Karpas-422 (cell line): ENCODE data around the gene LRFN5. TPM values are rescaled to one million over a fixed set of nuclear protein-coding genes. Genes with fewer than 3 reads are reported as not detected.

Experiments
- DNase-seq: peaks from one replicate; pipeline ENCODE4 v3.0.0-alpha.2; 2015
- H2AFZ ChIP-seq: fragments of 200-600 bp; sonication (generic); 2 replicates; pipeline ENCODE4 v1.6.1; 2014; ENCODE audit warnings: antibody characterized with exemption, low read length, mixed read lengths
- H3K27ac ChIP-seq: fragments of 200-600 bp; sonication (generic); 2 replicates; pipeline ENCODE4 v1.5.1; 2014; ENCODE audit warnings: mild to moderate bottlenecking, low read length, moderate library complexity
- H3K27me3 ChIP-seq: fragments of 200-600 bp; sonication (generic); 2 replicates; pipeline ENCODE4 v1.6.1; 2014; ENCODE audit warnings: low read length, mixed read lengths
- H3K36me3 ChIP-seq: fragments of 200-600 bp; sonication (generic); 2 replicates; pipeline ENCODE4 v1.6.1; 2014; ENCODE audit warnings: low read length, mixed read lengths; ENCODE audit not compliant: insufficient read depth
- H3K4me1 ChIP-seq: fragments of 200-600 bp; sonication (generic); 2 replicates; pipeline ENCODE4 v1.6.1; 2014; ENCODE audit warnings: mild to moderate bottlenecking, low read length, mixed read lengths
- H3K4me2 ChIP-seq: fragments of 200-600 bp; sonication (generic); 2 replicates; pipeline ENCODE4 v1.6.1; 2014; ENCODE audit warnings: low read length, low read depth, mild to moderate bottlenecking; ENCODE audit not compliant: poor library complexity, severe bottlenecking
- H3K4me3 ChIP-seq: fragments of 200-600 bp; sonication (generic); 2 replicates; pipeline ENCODE4 v1.5.1; 2014; ENCODE audit warnings: mild to moderate bottlenecking, antibody characterized with exemption, low read length, mixed read lengths
- H3K79me2 ChIP-seq: fragments of 200-600 bp; sonication (generic); 2 replicates; pipeline ENCODE4 v1.6.1; 2014; ENCODE audit warnings: mild to moderate bottlenecking, low read length, mixed read lengths
- H3K9ac ChIP-seq: fragments of 200-600 bp; sonication (generic); 2 replicates; pipeline ENCODE4 v1.6.0; 2014; ENCODE audit warnings: low read length
- H3K9me2 ChIP-seq: fragments of 200-600 bp; sonication (generic), shearing (Covaris generic); replicated peaks from 2 replicates; pipeline ENCODE4 v1.6.0; 2014; ENCODE audit warnings: mild to moderate bottlenecking, low read length, moderate library complexity; ENCODE audit not compliant: insufficient read depth
- H3K9me3 ChIP-seq: fragments of 300-700, 200-600 bp; sonication (generic); 2 replicates; pipeline ENCODE4 v1.6.1; 2014; ENCODE audit warnings: low read length, mixed read lengths
- H4K20me1 ChIP-seq: fragments of 200-600 bp; sonication (generic); 2 replicates; pipeline ENCODE4 v1.6.1; 2014; ENCODE audit warnings: mild to moderate bottlenecking, antibody characterized with exemption, low read length, low read depth; ENCODE audit not compliant: insufficient read depth
- total RNA-seq: library from RNA; depleted of rRNA; stranded (reverse); fragments of >200 nt; shearing (Covaris generic); gene quantifications from 2 replicates; pipeline ENCODE4 v1.2.3, GENCODE V29; 2014; ENCODE audit warnings: low replicate concordance

The LRFN5 gene
- total RNA-seq, 1 experiment from 2014 or later: not detected

DNA sequence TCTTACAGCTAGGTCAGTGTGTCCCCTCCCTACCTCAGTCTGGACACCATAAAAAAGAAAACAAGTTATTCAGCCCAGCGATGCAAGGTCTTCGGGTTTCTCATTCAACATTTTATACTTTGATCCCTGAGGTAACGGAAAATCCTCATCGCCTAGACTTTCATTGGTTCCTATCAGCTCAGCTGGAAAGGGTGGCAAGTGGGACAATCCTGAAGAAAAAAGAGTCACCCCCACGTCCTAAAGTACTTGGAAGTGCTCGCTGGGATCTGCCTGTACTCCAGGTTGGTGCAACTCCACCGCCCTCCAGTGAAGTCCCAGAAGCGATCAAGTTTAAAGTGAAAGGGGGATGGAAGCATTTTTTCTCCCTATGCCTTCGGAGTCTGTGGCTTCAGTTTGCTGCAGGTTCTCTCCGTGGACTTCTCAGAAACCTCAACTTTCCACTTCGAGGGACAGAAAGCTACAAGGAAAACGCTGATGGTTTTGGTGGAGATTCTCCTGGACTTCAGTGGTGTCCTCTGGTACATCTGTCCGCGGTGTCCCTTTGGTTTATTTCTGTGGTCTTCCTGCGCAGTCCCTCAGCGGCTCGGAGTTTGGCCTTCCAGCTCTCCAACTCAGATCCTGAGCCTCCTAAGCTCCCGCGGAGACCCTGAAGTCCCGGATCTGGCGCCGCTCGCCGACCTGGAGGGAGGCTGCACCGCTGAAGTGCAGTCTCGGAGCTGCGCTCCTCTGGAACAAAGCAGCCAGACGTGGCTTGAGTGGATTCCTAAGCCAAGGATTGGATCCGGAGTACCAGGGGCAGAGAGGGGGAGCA lies 1.8 kb upstream of the LRFN5 start:
- no peaks in the 10 kb centered on the region for H3K27me3 ChIP-seq
- H3K9me2 ChIP-seq: no peaks in the 10 kb centered on the region
- H3K4me2 ChIP-seq: no peak overlapping the region
- H3K9me3 ChIP-seq: peaks cover 3% of the 10 kb centered on the region; the same call in 1 of the 2 replicates
- H3K27ac ChIP-seq: no peak overlapping the region
- no peak overlapping the region for H3K4me3 ChIP-seq
- no peak for DNase-seq
- no peaks in the 10 kb centered on the region for H3K79me2 ChIP-seq
- no peaks in the 10 kb centered on the region for H3K36me3 ChIP-seq
- no peaks in the 10 kb centered on the region for H4K20me1 ChIP-seq
- no peaks in the 10 kb centered on the region for H3K4me1 ChIP-seq
- H3K9ac ChIP-seq: no peak overlapping the region
- H2AFZ ChIP-seq: no peak overlapping the region

DNA sequence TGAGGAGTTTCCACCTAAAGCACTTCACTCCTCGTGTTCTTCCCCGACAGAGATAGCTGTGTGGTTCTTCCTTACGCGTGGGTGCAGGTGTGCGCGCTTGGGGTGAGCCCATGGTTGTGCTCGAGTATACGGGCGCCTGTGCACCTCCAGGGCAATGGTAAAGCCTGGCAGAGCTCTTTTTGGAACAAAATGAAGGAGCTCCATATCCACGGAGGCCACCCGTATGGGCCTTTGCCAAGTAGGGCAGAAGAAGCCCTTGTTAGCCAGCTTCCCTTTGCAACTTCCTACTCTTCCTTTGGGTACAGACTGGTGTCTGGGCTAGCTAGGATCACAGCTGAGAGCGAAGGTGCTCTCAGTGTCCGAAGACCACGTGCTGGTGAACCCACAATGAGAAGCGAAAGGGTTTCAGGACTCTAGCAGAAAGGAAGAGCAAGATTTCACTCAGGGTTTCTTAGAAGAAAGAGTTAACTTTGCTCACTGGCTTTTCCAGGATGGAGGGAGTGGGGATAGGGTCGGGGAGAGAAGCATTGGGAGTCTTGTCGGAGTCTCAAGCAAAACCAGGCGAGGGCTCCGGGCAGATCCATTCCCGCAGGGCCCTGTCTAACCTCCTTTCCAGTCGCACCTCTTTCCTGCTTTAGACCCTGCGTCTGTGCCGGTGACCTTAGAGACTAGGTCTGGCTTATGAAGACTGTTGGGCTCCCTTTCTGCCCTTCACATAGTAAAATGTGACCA lies 960 bp upstream of the LRFN5 start:
- peaks cover 3% of the 10 kb centered on the region; the same call in 1 of the 2 replicates for H3K9me3 ChIP-seq
- no peaks in the 10 kb centered on the region for H3K9me2 ChIP-seq
- DNase-seq: no peak
- H3K4me3 ChIP-seq: no peak overlapping the region
- no peaks in the 10 kb centered on the region for H3K36me3 ChIP-seq
- H3K9ac ChIP-seq: no peak overlapping the region
- H4K20me1 ChIP-seq: no peaks in the 10 kb centered on the region
- H3K79me2 ChIP-seq: no peaks in the 10 kb centered on the region
- H3K4me1 ChIP-seq: no peaks in the 10 kb centered on the region
- no peak overlapping the region for H2AFZ ChIP-seq
- H3K4me2 ChIP-seq: no peak overlapping the region
- no peaks in the 10 kb centered on the region for H3K27me3 ChIP-seq
- H3K27ac ChIP-seq: no peak overlapping the region

DNA sequence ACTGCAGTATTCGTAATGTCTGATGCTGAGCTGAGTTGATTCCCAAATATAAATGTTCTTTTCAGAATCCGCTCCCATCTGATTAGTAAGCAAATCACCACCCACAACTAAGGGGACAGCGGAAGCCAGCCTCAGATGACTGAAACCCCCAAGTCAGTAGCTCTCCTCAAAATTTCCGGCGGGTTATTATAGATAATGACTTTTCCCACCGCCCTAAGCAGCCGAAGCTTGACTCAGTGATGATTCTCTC lies 469 bp upstream of the LRFN5 start:
- Histone ChIP-seq H3K9me3 (peaks cover 3% of the 10 kb centered on the region; the same call in 1 of the 2 replicates), H3K27ac (no peak overlapping the region), H3K79me2 (no peaks in the 10 kb centered on the region), H3K9ac (no peak overlapping the region), H3K36me3 (no peaks in the 10 kb centered on the region), H3K4me1 (no peaks in the 10 kb centered on the region), H2AFZ (no peak overlapping the region), H3K27me3 (no peaks in the 10 kb centered on the region), H4K20me1 (no peaks in the 10 kb centered on the region), H3K4me3 (no peak overlapping the region), H3K9me2 (no peaks in the 10 kb centered on the region), H3K4me2 (no peak overlapping the region)
- DNase-seq: no peak

DNA sequence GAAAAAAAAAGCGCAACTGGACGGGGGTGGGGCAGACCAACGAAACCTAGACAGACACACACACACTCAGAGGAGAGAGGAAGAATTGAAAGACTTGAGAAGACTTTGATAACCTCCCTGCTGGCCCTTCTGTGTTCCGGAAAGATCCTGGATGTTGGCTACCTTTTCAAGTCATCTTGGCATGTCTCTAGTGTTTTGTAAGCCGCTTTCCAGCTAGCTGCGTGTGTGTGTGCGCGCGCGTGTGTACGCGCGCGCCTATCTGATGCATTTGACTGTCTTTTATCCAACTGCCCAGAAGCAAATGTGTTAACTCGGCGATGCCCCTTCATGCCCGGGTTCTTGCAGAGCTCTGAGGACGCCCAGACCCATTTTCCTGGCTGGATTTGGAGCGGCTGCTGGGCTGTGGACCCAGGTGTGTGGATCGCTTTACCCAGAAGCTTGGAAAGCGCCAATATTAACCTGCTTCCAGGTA lies 664 bp downstream of the LRFN5 start:
- no peak for DNase-seq
- Histone ChIP-seq H3K4me1 (no peaks in the 10 kb centered on the region), H3K9me2 (no peaks in the 10 kb centered on the region), H2AFZ (no peak overlapping the region), H3K4me2 (no peak overlapping the region), H4K20me1 (no peaks in the 10 kb centered on the region), H3K27ac (no peak overlapping the region), H3K79me2 (no peaks in the 10 kb centered on the region), H3K9me3 (peaks cover 3% of the 10 kb centered on the region; the same call in 1 of the 2 replicates), H3K4me3 (no peak overlapping the region), H3K9ac (no peak overlapping the region), H3K36me3 (no peaks in the 10 kb centered on the region), H3K27me3 (no peaks in the 10 kb centered on the region)

DNA sequence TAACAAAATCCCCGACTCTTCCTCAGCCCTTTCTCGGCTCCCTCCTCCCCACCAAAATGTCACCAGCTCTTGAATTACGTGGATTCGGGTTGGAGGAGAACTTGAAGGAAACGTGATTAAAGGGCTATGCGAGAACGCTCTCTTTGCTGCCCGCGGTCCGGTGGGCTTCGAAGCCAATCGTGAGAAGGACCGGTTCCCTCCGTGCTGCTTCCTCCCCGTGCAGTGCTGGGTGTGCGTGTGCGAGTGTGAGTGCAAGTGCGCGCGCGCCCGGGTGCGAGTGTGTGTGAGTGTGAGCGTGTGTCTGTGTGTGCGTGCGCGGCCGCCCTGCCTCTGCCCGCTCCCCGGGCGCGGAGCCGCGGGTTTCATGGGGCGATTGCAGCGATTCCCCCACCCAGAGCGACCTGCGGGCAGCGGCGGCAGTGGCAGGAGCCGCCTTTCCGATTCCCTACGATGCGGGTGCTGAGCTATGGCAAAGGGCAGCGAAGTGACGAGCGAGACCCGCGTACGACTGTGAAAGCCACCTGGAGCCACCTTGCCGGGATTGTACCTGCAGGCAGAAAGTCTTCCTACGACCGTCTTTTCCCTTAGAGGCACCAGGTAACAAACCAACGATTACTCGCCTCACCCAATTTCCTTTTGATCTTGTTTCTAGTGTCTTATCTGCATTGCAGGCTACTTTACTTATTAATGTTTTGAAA lies 1.4 kb downstream of the LRFN5 start:
- H2AFZ ChIP-seq: no peak overlapping the region
- DNase-seq: no peak
- no peak overlapping the region for H3K4me3 ChIP-seq
- H3K4me2 ChIP-seq: no peak overlapping the region
- H4K20me1 ChIP-seq: no peaks in the 10 kb centered on the region
- no peaks in the 10 kb centered on the region for H3K79me2 ChIP-seq
- peaks cover 3% of the 10 kb centered on the region; the same call in 1 of the 2 replicates for H3K9me3 ChIP-seq
- H3K9ac ChIP-seq: no peak overlapping the region
- H3K27me3 ChIP-seq: no peaks in the 10 kb centered on the region
- no peaks in the 10 kb centered on the region for H3K36me3 ChIP-seq
- H3K4me1 ChIP-seq: no peaks in the 10 kb centered on the region
- no peak overlapping the region for H3K27ac ChIP-seq
- no peaks in the 10 kb centered on the region for H3K9me2 ChIP-seq

DNA sequence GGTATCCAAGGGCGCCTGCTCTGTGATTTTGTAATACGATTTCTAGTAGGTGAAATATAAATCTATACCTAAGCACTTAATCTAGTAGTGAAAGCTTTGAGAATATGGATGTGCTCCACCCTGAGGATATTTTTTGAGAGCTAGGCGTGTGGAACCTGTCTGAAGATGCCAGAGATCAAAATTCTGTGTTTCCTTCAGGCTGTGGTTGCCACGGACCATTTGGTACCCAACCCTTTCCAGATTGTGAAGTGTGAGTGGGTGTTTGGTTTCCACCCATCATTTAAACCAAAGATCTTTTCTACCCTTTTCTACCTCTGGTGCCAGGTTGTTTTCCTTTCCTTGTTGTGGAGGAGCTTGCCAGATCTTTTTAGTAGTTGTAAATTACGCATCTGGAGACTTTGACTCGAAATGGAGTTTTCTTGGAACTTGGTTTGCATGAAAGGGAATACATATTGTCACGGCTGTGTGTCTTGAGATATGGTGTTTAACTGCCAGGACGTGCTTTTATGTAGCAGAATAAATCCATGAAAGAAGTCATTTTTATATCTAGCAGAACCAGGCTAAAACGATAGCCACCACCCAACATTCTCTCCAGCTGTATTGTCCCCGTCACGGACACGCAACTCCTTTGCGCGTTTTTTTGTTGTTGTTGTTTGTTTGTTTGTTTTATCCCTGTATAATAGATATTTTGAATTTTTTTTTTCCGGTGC lies 2.2 kb downstream of the LRFN5 start:
- Histone ChIP-seq H3K27ac (no peak overlapping the region), H4K20me1 (no peaks in the 10 kb centered on the region), H3K4me1 (no peaks in the 10 kb centered on the region), H3K79me2 (no peaks in the 10 kb centered on the region), H3K9me2 (no peaks in the 10 kb centered on the region), H3K27me3 (no peaks in the 10 kb centered on the region), H3K9me3 (peaks cover 3% of the 10 kb centered on the region; the same call in 1 of the 2 replicates), H3K9ac (no peak overlapping the region), H2AFZ (no peak overlapping the region), H3K4me2 (no peak overlapping the region), H3K4me3 (no peak overlapping the region), H3K36me3 (no peaks in the 10 kb centered on the region)
- no peak for DNase-seq

DNA sequence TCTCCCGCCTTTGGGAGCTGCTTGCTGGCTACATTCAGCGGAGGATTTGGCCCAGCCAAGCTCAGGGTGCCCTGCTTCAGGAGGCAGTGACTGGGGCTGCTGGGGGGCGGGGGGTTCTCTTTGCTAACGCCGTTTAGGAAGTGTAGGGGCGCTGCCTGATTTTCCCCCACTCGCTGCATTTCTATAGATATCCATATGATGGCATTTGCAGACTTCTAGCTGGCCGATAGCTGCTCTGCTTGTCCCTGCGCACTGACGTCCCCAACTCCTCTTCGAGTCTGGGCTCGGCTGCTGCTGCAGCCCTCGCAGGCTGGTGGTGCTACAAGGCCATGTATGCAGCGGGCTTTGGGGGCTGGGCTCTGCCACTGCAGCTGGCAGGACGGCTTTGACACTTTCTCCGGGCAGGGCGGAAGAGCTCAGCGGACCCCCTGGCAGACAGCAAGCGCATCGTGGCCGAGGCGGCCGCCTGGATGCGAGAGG lies 3.1 kb downstream of the LRFN5 start:
- Histone ChIP-seq H3K36me3 (no peaks in the 10 kb centered on the region), H3K4me2 (no peak overlapping the region), H2AFZ (no peak overlapping the region), H3K27me3 (no peaks in the 10 kb centered on the region), H3K79me2 (no peaks in the 10 kb centered on the region), H3K4me3 (no peak overlapping the region), H3K9me2 (no peaks in the 10 kb centered on the region), H3K27ac (no peak overlapping the region), H3K9ac (no peak overlapping the region), H4K20me1 (no peaks in the 10 kb centered on the region), H3K9me3 (peaks cover 3% of the 10 kb centered on the region; the same call in 1 of the 2 replicates), H3K4me1 (no peaks in the 10 kb centered on the region)
- DNase-seq: no peak
